LNCaP clone FGC (cell line): ENCODE data around the gene BACE1-AS.
A peak's percentile ranks its signal among the peaks of the same experiment; 100 is the strongest.

Experiments
- DNase-seq: peaks from one replicate; pipeline ENCODE4 v3.0.0-alpha.2; 2011; ENCODE audit warnings: low read depth
- H3K4me3 ChIP-seq: 2 replicates; pipeline ENCODE4 v1.5.1; 2011; ENCODE audit warnings: mild to moderate bottlenecking, low read depth, low read length, control low read depth
- CTCF ChIP-seq: IDR thresholded peaks from 2 replicates; pipeline ENCODE4 v1.5.1; 2012; ENCODE audit warnings: mild to moderate bottlenecking; ENCODE audit not compliant: control insufficient read depth, insufficient read depth; ENCODE audit errors: extremely low read depth

Gene BACE1-AS

DNA sequence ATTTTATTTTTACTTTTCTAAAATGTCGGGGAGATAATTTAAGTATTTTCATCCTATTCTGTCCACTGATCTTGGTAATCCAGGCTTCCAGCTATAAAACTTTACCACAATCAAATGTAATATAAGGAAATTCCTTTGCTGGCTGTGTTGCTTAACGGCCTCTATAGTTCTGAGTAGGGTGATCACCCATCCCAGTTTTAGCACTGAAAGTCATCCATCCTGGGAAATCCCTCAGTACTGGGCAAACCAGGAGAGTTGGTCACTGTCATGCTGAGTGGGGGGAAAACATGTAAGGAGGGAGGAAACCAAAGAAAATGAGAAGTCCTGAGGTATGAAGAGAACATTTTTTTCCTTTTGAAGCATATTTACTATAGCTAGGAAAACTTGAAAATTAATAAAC lies 12.8 kb upstream of the BACE1-AS start:
- no peak overlapping the region for H3K4me3 ChIP-seq
- no peak for DNase-seq
- TF ChIP-seq CTCF = no peak

DNA sequence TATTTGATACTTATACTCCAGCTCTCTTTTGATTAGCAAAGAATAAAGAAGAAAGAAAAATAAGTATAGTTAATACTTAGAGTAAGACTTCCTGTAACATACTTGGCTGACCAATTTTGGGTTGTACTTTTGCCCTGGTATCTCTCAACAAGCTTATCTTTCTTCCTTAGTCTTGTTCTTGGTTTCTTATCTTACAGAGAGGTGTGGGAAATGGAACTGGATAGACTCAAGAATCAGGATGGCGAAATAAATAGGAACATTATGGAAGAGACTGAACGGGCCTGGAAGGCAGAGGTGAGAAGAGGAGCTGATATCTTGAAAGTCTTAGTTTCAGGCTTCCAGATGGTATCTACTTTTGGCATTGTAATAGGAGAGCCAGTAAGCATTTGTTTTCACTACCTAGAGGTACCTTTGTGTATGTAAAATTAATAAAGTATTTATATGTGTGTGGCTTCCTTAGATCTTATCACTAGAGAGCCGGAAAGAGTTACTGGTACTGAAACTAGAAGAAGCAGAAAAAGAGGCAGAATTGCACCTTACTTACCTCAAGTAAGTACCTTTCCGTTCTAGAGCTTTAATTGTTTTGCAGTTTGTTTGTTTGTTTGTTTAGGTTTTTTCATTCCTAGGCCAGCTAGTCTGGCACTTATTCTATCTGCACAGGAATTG lies 11.3 kb upstream of the BACE1-AS start:
- no peak overlapping the region for H3K4me3 ChIP-seq
- TF ChIP-seq CTCF = no peak
- DNase-seq = peak; percentile 38

DNA sequence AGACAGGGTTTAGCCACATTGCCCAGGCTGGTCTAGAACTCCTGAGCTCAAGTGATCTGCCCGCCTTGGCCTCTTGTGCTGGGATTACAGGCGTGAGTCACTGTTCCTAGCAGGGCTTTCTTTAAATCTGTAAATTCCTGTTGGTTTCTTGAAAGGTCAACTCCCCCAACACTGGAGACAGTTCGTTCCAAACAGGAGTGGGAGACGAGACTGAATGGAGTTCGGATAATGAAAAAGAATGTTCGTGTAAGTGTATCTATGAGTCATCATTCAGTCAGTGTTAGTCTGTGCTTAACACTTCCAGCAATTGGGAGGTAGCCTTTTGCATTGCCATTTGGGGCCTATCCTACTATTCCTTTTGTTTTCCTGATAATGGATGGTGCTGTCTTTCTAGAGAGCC lies 10.0 kb upstream of the BACE1-AS start:
- no peak for DNase-seq
- no peak for TF ChIP-seq CTCF

GRCh38 chr11:117281869-117282268 lies 9.3 kb upstream of the BACE1-AS start:
- H3K4me3 ChIP-seq = no peak overlapping the region
- TF ChIP-seq CTCF = no peak
- DNase-seq = no peak

More for the DNA sequence above, 10.0 kb upstream of the BACE1-AS start:
- H3K4me3 ChIP-seq = no peak overlapping the region

DNA sequence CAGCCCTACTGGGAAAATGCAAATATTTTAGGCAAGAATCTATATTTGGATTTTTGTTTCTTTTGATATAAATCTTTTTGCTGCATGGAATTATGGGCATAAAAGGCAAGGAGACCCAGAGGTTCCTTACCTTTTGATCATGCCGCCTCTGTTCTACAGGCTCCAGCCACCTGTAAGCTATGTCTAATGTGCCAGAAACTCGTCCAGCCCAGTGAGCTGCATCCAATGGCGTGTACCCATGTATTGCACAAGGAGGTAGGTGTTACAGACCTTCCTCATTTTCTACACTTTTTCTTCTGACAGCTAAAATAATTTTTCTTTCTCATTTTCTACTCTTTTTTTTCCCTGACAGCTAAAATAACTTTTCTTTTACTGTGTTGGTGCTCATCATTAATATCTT lies 8.2 kb upstream of the BACE1-AS start:
- TF ChIP-seq CTCF = no peak
- DNase-seq = no peak
- no peak overlapping the region for H3K4me3 ChIP-seq

- DNase-seq = no peak
- TF ChIP-seq CTCF = no peak
- no peak overlapping the region for H3K4me3 ChIP-seq
Observed at GRCh38 chr11:117284053-117284452, 7.1 kb upstream of the BACE1-AS start.

- no peak for TF ChIP-seq CTCF
- H3K4me3 ChIP-seq = no peak overlapping the region
- DNase-seq = no peak
Observed at GRCh38 chr11:117286588-117286987, 4.6 kb upstream of the BACE1-AS start.
